HG03135 (cell line): ENCODE results near the gene SNX21.
"Not testable (repeated sequence)": the region's sequence is repeated elsewhere in the genome, so short reads cannot be mapped to it uniquely, and the experiment has no call there.

Experiments
- ATAC-seq: cut with Tn5 transposase; IDR thresholded peaks from one replicate; pipeline ENCODE4 v1.9.1; 2021; ENCODE audit warnings: mild to moderate bottlenecking, moderate library complexity; ENCODE audit not compliant: unreplicated experiment

SNX21 gene, protein sequence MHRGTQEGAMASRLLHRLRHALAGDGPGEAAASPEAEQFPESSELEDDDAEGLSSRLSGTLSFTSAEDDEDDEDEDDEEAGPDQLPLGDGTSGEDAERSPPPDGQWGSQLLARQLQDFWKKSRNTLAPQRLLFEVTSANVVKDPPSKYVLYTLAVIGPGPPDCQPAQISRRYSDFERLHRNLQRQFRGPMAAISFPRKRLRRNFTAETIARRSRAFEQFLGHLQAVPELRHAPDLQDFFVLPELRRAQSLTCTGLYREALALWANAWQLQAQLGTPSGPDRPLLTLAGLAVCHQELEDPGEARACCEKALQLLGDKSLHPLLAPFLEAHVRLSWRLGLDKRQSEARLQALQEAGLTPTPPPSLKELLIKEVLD

DNA sequence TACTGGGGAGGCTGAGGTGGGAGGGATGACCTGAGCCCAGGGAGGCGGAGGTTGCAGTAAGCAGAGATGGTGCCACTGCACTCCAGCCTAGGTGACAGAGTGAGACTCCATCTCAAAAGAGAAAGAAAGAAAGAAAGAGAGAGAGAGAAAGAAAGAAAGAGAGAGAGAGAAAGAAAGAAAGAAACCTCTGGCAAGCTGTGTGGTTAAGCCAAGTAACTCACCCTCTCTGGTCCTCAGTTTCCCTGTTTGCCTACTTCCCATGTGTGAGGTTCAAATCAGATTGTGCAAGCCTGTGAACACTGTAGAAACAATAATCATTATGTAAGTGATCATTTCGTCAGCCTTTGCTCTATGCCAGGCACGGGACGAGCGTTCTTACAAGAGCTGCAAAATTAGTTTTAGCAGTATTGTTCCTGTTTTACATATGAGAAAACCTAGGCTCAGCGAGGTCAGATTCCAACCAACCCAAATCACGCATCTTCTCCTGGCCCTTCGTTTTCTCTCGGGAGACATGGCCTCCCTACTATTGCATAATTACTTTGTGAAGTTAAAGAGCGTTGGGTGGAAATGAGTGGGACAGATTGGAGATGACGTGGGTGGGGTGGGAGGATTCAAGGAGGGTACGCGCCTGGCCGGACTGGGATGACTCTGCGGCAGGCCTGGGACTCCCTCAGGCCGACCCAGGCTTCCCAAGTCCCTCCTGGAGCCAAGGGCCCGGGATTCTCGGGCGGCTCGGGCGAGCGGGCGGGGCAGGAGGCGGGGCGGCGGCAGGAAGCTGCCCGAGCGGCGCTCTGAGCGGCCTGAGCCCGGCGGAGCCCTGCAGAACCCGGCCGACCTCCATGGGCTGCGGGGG, at the start of gene SNX21:
Gene SNX21 (plus strand): TSS at position 770 of the 853 bp plus-strand sequence. CDS start 121 bp downstream, outside the sequence.
- no peak for ATAC-seq

DNA sequence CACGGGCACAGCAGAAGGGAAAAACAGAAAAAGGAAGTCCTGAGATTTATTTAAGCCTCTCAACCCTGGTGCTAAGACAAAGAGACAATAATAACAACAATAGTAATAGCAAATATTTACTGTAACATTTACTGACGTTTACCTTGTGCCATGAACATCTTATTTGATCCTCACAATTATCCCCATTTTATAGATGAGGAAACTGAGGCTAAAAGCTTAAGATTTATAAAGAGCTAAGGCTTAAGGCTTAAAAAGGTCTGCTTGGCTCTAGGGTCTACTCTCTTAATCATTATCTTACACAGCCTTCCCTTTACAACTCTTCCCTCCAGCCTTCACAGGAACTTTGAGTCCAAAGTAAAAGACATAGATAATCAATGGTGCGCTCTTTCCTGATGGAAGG, 45.2 kb upstream of the SNX21 start:
- no peak for ATAC-seq

DNA sequence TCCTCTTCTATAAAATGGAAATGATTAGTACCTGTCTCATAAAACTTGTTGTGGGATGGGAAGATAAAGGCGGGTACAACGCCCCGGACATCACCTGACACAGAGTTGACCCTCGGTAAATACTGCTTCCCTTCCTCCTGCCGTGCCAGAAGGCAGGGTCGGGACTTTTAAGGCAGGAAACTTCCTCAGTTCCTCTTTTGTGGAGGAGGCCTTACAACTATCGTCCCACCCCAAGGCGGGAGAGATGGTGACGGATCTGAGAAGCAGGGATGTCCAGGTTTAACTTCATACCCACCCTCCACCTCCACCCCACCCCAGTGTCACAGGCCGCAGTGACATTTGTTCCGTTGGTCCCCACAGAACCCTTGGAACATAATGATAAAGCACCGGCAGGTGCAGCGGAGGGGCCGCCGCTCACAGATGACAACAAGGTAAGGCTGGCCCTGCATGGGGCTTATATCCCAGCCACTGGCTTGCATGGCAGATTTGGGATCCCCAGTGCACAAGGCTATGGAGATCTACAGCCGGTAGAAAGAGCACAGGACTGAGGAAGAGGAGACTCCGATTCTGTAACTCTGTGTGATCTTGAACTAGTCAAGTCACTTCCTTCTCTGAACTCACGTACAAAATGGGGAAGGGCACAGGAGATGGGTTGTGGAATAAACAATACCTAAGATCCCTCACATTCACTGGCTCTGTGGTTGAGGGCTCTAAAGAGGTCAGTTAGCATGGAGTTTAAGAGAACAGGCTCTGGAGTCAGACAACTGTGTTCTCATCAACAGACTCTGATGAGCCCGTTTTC, 41.1 kb upstream of the SNX21 start:
- peak; percentile 17 for ATAC-seq

DNA sequence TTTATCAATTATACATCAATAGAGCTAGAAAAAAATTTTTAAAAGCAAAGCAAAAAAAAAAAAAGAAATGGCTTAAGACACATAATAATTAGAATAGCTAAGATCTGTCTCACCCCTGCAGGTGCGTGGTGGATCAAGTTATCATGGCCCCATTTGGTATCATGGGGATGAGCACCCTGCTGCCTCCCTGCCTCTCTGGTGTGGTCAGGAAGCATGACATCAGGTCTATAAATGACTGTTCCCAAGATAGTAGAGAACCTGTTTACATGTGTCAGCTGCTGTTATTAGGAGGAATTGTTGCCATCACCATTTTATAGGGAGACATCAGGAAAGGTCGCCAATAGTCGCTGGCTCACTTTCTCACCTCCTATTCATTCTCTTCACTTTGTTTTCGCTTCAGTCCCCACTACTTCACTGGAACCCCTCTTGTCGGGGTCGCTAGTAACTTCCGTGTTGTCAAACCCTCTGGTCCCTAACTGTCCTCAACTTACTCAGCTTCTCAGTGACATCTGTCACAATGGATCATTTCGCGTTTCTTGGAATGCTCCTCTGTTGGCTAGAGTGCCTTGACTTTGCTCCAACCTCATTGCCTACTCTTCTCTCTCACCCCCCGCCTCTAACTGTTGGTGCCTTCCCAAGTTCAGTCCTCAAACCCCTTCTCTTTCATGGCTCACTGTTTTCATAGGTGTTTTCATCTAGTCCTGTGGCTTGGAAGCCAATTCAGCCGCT, 37.1 kb upstream of the SNX21 start:
- ATAC-seq = no peak

DNA sequence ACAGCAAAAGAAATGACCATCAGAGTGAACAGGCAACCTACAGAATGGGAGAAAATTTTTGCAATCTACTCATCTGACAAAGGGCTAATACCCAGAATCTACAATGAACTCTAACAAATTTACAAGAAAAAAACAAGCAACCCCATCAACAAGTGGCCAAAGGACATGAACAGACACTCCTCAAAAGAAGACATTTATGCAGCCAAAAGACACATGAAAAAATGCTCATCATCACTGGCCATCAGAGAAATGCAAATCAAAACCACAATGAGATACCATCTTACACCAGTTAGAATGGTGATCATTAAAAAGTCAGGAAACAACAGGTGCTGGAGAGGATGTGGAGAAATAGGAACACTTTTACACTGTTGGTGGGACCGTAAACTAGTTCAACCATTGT, 36.1 kb upstream of the SNX21 start:
- ATAC-seq = not testable (repeated sequence)

DNA sequence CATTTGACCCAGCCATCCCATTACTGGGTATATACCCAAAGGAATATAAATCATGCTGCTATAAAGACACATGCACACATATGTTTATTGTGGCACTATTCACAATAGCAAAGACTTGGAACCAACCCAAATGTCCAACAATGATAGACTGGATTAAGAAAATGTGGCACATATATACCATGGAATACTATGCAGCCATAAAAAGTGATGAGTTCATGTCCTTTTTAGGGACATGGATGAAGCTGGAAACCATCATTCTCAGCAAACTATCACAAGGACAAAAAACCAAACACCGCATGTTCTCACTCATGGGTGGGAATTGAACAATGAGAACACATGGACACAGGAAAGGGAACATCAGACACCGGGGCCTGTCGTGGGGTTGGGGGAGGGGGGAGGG, 35.6 kb upstream of the SNX21 start:
- not testable (repeated sequence) for ATAC-seq

DNA sequence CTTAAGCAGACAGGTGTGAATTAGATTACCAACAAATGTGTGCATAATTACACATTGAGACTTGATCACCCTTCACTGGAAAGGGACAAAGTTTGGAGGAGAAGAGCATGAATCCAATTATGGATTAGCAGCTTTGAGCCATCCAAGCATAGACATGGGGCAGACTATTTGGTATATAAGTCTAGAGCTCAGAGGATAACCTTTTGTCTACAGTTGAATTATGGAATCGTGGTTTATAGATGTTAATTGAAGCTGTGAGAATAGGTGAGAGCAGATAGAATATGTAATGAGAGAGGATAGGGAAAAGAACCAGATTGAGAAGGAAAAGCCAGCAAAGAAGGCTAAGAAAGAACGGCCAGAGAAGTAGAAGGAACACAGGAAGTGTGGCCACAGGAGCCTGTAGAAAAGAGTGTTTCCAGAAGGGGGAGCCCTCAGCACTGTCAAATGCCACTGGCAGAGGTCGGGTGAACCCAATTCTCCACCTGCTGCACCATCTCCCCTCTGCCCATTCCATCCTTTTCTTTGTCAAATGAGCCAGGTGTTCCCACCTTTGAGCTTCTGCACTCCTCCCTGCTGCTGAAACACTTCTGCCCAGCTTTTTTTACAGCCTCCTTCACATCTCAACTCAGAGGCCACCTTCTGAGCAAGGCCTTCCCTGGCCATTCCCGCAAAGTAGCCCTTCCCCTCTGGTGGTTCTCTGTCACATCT, 34.5 kb upstream of the SNX21 start:
- no peak for ATAC-seq

DNA sequence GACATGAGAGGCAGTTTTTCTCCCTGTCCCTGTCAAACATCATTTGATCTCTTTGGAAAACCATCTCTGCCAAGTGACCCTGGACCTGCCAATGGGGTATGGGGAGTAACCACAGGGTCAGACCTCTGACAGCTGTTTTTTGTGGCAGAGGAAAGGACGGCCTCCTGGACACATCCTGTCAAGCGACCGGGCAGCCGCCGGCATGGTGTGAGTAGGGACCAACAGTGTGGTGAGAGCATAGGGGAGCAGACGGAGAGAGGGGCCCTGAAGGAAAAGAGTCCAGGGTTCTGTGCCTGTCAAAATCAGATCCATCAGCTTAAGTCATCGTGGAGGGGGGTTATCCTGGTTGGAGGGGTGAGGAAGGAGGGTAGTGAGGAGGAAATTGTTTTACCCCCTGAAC, 31.7 kb upstream of the SNX21 start:
- no peak for ATAC-seq

DNA sequence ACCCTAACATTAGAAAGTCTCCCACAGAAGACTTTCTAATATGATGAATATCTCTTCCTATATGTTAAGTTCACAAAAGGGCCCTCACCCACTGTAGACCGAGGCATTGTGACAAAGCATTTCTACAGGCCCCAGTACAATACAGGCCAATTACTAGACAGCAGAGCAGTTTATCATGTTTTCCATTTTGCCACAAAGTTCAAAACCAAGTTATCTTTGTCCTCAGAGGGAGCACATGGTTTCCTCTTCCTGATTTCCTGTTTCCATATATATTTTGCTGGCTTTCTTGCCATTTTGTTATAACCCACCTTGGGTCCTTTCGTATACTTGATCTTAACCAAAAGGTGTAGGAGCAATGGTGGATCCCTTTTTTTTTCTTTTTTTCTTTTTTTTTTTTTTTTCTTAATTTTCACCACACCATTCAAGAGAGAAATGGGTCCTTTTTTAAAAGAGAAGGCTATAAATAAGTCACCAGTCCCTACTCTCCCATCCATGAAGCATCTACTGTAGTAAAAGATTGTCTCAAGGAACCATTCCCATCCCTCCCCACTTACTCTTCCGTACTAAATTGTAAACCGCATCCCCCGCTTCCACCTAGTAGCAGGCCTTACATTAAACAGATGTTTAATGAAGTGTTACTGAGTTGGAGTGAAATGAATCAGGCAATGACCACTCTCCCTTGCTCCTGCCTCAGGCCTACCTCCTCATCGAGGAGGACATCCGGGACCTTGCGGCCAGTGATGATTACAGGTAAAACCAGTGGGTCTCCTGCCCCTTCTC, 23.2 kb upstream of the SNX21 start:
- ATAC-seq = no peak

DNA sequence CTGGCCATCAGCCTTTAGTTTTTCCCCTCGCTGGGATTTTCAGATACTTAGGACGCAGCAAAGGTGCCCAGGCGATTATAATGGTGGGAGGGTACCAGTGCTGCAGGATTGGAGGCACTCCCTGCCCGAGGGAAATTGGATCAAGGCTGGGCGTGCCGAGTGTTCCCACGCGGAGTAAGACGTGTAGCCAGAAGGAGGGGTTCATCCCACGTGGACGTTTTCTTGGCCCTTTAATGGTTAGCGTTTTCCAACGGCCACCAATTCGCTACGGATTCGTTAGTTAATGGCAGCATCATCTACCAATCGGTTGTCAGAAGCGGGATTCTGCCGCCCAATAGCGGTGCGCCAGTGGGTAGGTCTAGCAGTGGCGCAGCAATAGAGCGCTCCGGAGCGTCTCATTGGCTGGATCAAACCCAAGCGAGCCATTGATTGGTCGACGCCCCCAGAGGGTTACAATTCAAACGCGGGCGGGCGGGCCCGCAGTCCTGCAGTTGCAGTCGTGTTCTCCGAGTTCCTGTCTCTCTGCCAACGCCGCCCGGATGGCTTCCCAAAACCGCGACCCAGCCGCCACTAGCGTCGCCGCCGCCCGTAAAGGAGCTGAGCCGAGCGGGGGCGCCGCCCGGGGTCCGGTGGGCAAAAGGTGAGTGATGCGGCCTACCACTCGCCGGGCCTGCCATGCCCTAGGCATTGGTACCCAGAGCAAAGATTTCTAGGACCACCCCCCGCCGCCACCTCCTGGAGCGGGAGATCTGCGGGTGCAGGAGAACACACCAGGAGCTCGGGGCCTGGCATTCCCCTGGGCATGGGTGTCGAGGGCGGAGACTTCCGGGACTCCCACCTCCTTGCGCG, 21.2 kb upstream of the SNX21 start, which contains the start of gene UBE2C:
Gene UBE2C (plus strand): TSS at position 488 of the 849 bp plus-strand sequence. CDS start 52 bp downstream, at position 540.
- peak; percentile 95 for ATAC-seq

DNA sequence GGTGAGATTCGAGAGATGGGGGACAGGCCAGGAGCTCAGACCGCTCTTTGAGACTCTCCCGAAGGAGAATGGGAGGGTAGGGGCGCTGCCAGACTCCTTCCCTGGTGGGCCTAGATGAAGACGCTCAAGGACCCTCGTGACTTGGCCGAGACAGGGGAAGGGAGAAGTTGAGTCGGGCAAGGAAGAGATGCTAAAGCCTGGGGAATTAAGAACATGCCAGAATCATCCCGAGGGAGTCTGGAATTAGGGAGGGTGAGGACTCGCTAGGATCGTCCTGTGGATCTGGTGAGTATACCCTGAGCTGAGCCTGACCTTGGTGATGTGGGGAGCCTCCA, 20.6 kb upstream of the SNX21 start:
- no peak for ATAC-seq

DNA sequence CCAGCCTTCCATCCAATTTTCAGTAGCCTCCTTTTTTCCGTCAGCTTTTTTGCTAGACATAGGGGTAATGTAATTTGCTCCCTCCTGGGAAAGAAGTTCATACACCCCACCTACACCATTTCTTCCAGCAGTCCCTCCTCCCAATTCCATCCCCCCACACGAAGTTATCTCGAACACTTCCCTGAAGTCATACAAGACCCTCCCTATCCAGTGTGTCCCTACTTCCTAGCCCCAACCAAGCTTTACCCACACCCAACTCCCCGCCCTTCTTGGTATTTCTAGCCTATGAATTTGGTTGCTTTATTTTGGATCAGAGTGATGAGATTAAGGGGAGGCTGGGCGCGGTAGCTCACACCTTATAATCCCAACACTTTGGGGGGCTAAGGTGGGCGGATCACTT, 20.1 kb upstream of the SNX21 start:
- no peak for ATAC-seq

DNA sequence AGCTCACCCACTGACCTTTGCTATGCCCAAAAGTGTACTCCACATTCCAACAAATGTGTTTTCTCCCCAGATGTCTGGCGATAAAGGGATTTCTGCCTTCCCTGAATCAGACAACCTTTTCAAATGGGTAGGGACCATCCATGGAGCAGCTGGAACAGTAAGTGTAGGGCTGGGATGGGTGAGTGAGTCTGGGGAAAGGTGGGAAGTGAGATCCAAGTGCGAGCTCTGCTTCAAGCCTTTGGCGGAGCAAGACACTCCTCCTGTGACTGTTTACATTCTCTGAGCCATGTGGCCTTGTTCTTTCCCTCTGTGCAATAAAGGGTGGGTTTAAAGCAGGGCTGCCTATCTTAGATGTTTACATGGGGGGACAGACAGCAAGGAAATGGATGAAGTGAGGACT, 19.3 kb upstream of the SNX21 start:
- no peak for ATAC-seq

DNA sequence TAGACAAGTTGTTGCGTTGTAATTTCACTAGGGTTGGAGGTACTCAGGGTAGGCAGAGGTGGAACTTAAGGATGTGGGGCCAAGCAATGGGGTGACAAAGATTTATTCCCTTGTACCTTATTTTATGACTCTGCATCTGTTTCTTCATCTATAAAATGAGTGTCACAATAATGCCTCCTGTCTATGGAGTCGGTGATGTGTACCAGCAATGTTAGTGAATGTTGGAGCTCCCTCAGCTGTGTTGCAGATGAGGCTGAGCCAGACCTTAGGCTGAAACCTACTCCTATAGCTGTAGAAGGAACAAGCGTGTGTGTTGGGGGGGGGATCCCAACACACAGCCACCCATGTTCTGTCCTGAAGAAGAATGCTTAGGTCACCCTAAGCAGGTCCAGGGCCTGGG, 16.6 kb upstream of the SNX21 start:
- no peak for ATAC-seq

DNA sequence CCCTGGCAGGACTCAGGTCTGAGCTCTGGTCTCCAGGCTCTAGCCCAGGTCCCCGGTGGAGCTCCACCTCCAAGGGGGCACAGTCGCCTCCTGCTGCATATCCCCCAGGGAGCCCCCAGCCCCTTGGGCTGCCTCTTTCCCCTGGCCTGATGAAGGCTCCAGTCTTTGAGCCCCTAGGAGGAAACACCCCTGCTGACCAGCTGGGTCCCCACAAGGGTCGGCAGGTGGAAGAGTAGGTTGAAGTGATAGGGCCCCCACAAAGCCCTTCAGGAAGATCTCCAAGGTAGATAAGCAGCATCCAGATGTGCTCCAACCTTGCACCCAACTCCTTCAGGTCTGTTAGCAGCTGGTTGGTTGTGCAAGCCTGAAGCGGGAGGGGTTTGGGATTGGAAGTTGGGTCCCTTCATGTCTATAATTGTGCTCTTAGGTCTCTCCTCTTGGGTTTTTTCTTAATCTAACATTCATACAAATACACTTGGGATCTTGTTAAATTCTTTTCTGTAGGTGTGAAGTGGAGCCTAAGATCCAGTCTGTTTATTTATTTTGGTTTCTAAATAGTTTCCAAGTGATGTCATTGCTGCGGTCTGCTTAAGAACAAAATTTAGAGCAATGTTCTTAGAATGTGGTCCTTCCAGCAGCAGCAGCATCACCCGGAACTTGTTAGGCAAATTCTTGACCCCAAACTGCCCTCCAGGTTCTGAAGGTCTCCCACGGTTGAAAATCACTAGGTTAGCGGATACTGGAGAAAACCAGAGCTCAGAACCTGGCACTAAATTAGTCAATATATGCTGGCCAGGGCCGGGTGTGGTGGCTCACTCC, 16.0 kb upstream of the SNX21 start:
- ATAC-seq = no peak

DNA sequence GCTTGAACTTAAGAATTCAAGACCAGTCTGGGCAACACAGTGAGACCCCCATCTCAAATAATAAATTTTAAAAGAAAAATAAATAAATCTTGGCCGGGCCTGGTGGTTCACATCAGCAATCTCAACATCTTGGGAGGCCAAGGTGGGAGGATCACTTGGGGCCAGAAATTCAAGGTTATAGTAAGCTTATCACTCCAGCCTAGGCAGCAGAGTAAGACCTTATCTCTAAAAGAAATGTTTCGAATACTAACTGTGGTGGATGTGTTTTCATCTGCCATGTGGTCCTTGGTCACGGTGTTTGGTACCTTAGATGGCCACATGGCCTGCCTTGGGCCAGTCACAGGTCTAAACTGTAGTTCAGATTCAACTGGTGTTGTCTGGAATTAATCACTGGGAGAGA, 15.4 kb upstream of the SNX21 start:
- no peak for ATAC-seq

DNA sequence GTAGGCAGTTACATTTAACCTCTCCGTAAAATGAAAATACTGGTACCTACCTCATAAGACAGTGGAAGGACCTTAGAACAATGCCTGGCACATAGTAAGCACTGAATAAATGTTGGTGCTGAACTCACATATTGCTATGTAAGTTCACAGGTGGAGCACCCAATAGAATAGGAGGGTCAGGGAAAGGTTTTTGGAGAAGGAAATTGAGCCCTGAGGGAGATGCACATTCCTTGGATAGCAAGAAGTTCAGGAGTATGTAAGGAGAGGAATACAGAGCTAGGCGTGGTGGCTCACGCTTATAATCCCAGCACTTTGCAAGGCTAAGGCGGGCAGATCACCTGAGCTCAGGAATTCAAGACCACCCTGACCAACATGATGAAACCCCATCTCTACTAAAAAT, 14.1 kb upstream of the SNX21 start:
- ATAC-seq = no peak
